ENCODE measurements around the gene ARL14. TPM values are rescaled to one million over a fixed set of nuclear protein-coding genes. Genes with fewer than 3 reads are reported as not detected.

The ARL14 gene
- total RNA-seq, 1 donor from 2014 or later: not detected

GRCh38 chr3:160698599-160699195 lies 21.7 kb downstream of the ARL14 start:
- no peak overlapping the region for H3K27ac Mint-ChIP-seq
- H3K9me3 Mint-ChIP-seq: no peaks in the 10 kb centered on the region
- Histone ChIP-seq H3K9ac (no peak overlapping the region), H3K9me3 (ENCODE audit: low read depth) (no peaks in the 10 kb centered on the region), H3K27me3 (no peaks in the 10 kb centered on the region), H2AFZ (replicated peaks) (no peak overlapping the region), H3F3A (ENCODE audit: low read depth) (no peaks in the 10 kb centered on the region), H3K27ac (no peak overlapping the region), H4K20me1 (ENCODE audit: low read depth) (no peaks in the 10 kb centered on the region), H3K4me3 (no peak overlapping the region), H3K4me2 (no peak overlapping the region), H3K4me1 (no peaks in the 10 kb centered on the region), H3K79me2 (ENCODE audit: low read depth) (no peaks in the 10 kb centered on the region), H3K36me3 (no peaks in the 10 kb centered on the region)
- H3K27me3 Mint-ChIP-seq (ENCODE audit: insufficient read depth, low read depth): peaks cover 3% of the 10 kb centered on the region
- no peak overlapping the region for H3K4me3 Mint-ChIP-seq
- no peaks in the 10 kb centered on the region for H3K36me3 Mint-ChIP-seq
- DNase-seq (ENCODE audit: low spot score): no peak
- H3K4me1 Mint-ChIP-seq: peaks cover 4% of the 10 kb centered on the region
- TF ChIP-seq EZH2 (IDR thresholded peaks at IDR 0.05) (no peak), EZH2phosphoT487 (IDR thresholded peaks at IDR 0.05) (no peak), CTCF (IDR thresholded peaks at IDR 0.05) (no peak)

GRCh38 chr3:160701490-160701889 lies 24.5 kb downstream of the ARL14 start:
- Mint-ChIP-seq H3K4me3 (no peak overlapping the region), H3K9me3 (no peaks in the 10 kb centered on the region), H3K4me1 (no peaks in the 10 kb centered on the region), H3K27ac (no peak overlapping the region), H3K36me3 (no peaks in the 10 kb centered on the region), H3K27me3 (ENCODE audit: insufficient read depth, low read depth) (peaks cover 3% of the 10 kb centered on the region)
- H3K9me3 ChIP-seq (ENCODE audit: low read depth): no peaks in the 10 kb centered on the region
- H3K36me3 ChIP-seq: no peaks in the 10 kb centered on the region
- H3K4me1 ChIP-seq: no peaks in the 10 kb centered on the region
- no peak overlapping the region for H3K9ac ChIP-seq
- no peaks in the 10 kb centered on the region for H3K79me2 ChIP-seq (ENCODE audit: low read depth)
- TF ChIP-seq EZH2phosphoT487 (IDR thresholded peaks at IDR 0.05): no peak
- no peak for TF ChIP-seq EZH2 (IDR thresholded peaks at IDR 0.05)
- no peak for TF ChIP-seq CTCF (IDR thresholded peaks at IDR 0.05)
- H3K4me3 ChIP-seq: no peak overlapping the region
- no peaks in the 10 kb centered on the region for H4K20me1 ChIP-seq (ENCODE audit: low read depth)
- H3K27me3 ChIP-seq: no peaks in the 10 kb centered on the region
- H3K27ac ChIP-seq: no peak overlapping the region
- H3K4me2 ChIP-seq: no peak overlapping the region
- H2AFZ ChIP-seq (replicated peaks): no peak overlapping the region
- DNase-seq (ENCODE audit: low spot score): no peak
- no peaks in the 10 kb centered on the region for H3F3A ChIP-seq (ENCODE audit: low read depth)

GRCh38 chr3:160702290-160702689 lies 25.3 kb downstream of the ARL14 start:
- TF ChIP-seq EZH2phosphoT487 (IDR thresholded peaks at IDR 0.05) (no peak), EZH2 (IDR thresholded peaks at IDR 0.05) (no peak), CTCF (IDR thresholded peaks at IDR 0.05) (no peak)
- H3K27me3 ChIP-seq: no peaks in the 10 kb centered on the region

More at GRCh38 chr3:160702290-160702689, 25.3 kb downstream of the ARL14 start:
- Mint-ChIP-seq H3K27ac (no peak overlapping the region), H3K4me3 (no peak overlapping the region), H3K36me3 (no peaks in the 10 kb centered on the region), H3K4me1 (no peaks in the 10 kb centered on the region), H3K27me3 (ENCODE audit: insufficient read depth, low read depth) (peaks cover 3% of the 10 kb centered on the region), H3K9me3 (no peaks in the 10 kb centered on the region)
- Histone ChIP-seq H3K79me2 (ENCODE audit: low read depth) (no peaks in the 10 kb centered on the region), H3K4me2 (no peak overlapping the region), H2AFZ (replicated peaks) (no peak overlapping the region), H3K27ac (no peak overlapping the region), H3K9ac (no peak overlapping the region), H4K20me1 (ENCODE audit: low read depth) (no peaks in the 10 kb centered on the region), H3K9me3 (ENCODE audit: low read depth) (no peaks in the 10 kb centered on the region), H3F3A (ENCODE audit: low read depth) (no peaks in the 10 kb centered on the region), H3K4me3 (no peak overlapping the region), H3K4me1 (peaks cover 7% of the 10 kb centered on the region), H3K36me3 (no peaks in the 10 kb centered on the region)
- no peak for DNase-seq (ENCODE audit: low spot score)
